Measurements from ENCODE around the gene MCM3. TPM values are rescaled to one million over a fixed set of nuclear protein-coding genes. Genes with fewer than 3 reads are reported as not detected.

Gene MCM3
- total and polyA plus RNA-seq, 2 donors (not counting 1 experiment from before 2014, with no cell fraction given): 34.3 to 58.5 TPM

DNA sequence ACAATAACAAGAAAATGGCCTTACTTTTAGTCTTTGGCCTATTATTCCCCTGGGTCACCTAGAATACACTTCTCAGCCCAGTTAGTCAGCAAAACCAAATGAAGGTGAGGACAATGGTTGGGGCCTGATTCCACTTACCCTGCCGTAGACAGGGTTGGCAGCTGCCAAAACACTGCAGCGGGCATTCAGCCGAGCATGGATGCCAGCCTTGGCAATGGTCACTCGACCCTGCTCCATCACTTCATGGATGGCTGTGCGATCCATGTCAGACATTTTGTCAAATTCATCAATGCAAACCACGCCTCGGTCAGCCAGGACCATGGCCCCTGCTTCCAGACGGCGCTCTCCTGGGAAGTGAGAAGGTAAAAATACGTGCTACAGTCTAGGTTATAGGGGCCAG, 8.4 kb downstream of the MCM3 start:
- H3K4me1 ChIP-seq (ENCODE audit: control insufficient read depth in 2 of 2, insufficient read depth in 2 of 2, low read length in 2 of 2): no peaks in the 10 kb centered on the region
- no peak overlapping the region for H3K27ac Mint-ChIP-seq
- DNase-seq (no peak), ATAC-seq (ENCODE audit: low read depth) (no peak)
- H3K4me1 Mint-ChIP-seq: no peaks in the 10 kb centered on the region
- no peak overlapping the region for H3K9ac ChIP-seq (ENCODE audit: low read length)
- no peak overlapping the region for H3K27ac ChIP-seq (ENCODE audit: low read length in 2 of 2)
- ChIA-PET POLR2A (no interaction called here), CTCF (interaction anchor here (1.6 kb wide), 1 partner anchor 125 kb away, joined by 6 read pairs; no protein-coding TSS in a partner anchor)
- no peaks in the 10 kb centered on the region for H3K9me3 Mint-ChIP-seq (ENCODE audit: insufficient read depth)
- H3K4me3 Mint-ChIP-seq: no peak overlapping the region
- H3K4me2 ChIP-seq (replicated peaks; ENCODE audit: low read depth, low read length, poor library complexity, severe bottlenecking): no peak overlapping the region
- no peak overlapping the region for H3K4me3 ChIP-seq (ENCODE audit: control extremely low read depth in 1 of 5, extremely low read depth in 1 of 5, insufficient read depth in 1 of 5, low read depth in 2 of 5, low read length in 4 of 5)
- peaks cover 18% of the 10 kb centered on the region for H3K79me2 ChIP-seq (ENCODE audit: control insufficient read depth, insufficient read depth, low read length)
- H3K27me3 ChIP-seq (replicated peaks in 1 of 4; ENCODE audit: control extremely low read depth in 1 of 4, control insufficient read depth in 3 of 4, insufficient read depth in 4 of 4, low read length in 3 of 4): no peaks in the 10 kb centered on the region
- WGBS (ENCODE audit: insufficient coverage): over 99% methylated on average over 8 of the region's 10 CpGs
- no peaks in the 10 kb centered on the region for H3K9me3 ChIP-seq (ENCODE audit: control extremely low read depth in 1 of 3, control insufficient read depth in 2 of 3, insufficient read depth in 1 of 3, low read length in 2 of 3)
- peaks cover 6 to 88% of the 10 kb centered on the region in 2 experiments for H3K36me3 ChIP-seq (replicated peaks in 1 of 2; ENCODE audit: control extremely low read depth in 1 of 2, control insufficient read depth in 1 of 2, extremely low read depth in 1 of 2, insufficient read depth in 2 of 2, low read length in 1 of 2)
- intact Hi-C loops (cut with micrococcal nuclease): no loop called here
- no peaks in the 10 kb centered on the region for H4K20me1 ChIP-seq (ENCODE audit: control insufficient read depth, insufficient read depth, low read length, poor library complexity, severe bottlenecking)
- no peak overlapping the region for H2AFZ ChIP-seq (ENCODE audit: insufficient read depth, low read depth, low read length, poor library complexity, severe bottlenecking)
- no peak for TF ChIP-seq EZH2 (IDR thresholded peaks at IDR 0.05; ENCODE audit: borderline replicate concordance, insufficient read depth, low read depth, low read length, poor library complexity, severe bottlenecking)
- no peaks in the 10 kb centered on the region for H3K27me3 Mint-ChIP-seq

GRCh38 chr6:52271852-52272460, 12.6 kb downstream of the MCM3 start:
- Mint-ChIP-seq H3K27ac (no peak overlapping the region), H3K9me3 (ENCODE audit: insufficient read depth) (no peaks in the 10 kb centered on the region), H3K27me3 (no peaks in the 10 kb centered on the region), H3K4me1 (no peaks in the 10 kb centered on the region), H3K4me3 (no peak overlapping the region)
- ATAC-seq (ENCODE audit: low read depth) (no peak), DNase-seq (no peak)
- Histone ChIP-seq H3K9me3 (ENCODE audit: control extremely low read depth in 1 of 3, control insufficient read depth in 2 of 3, insufficient read depth in 1 of 3, low read length in 2 of 3) (no peaks in the 10 kb centered on the region), H3K27me3 (replicated peaks in 1 of 4; ENCODE audit: control extremely low read depth in 1 of 4, control insufficient read depth in 3 of 4, insufficient read depth in 4 of 4, low read length in 3 of 4) (no peaks in the 10 kb centered on the region), H4K20me1 (ENCODE audit: control insufficient read depth, insufficient read depth, low read length, poor library complexity, severe bottlenecking) (no peaks in the 10 kb centered on the region), H3K4me2 (replicated peaks; ENCODE audit: low read depth, low read length, poor library complexity, severe bottlenecking) (no peak overlapping the region), H3K4me1 (ENCODE audit: control insufficient read depth in 2 of 2, insufficient read depth in 2 of 2, low read length in 2 of 2) (no peaks in the 10 kb centered on the region), H3K9ac (ENCODE audit: low read length) (no peak overlapping the region), H3K36me3 (replicated peaks in 1 of 2; ENCODE audit: control extremely low read depth in 1 of 2, control insufficient read depth in 1 of 2, extremely low read depth in 1 of 2, insufficient read depth in 2 of 2, low read length in 1 of 2) (peaks cover 5 to 82% of the 10 kb centered on the region in 2 experiments), H2AFZ (ENCODE audit: insufficient read depth, low read depth, low read length, poor library complexity, severe bottlenecking) (no peak overlapping the region), H3K79me2 (ENCODE audit: control insufficient read depth, insufficient read depth, low read length) (peaks cover 4% of the 10 kb centered on the region), H3K4me3 (ENCODE audit: control extremely low read depth in 1 of 5, extremely low read depth in 1 of 5, insufficient read depth in 1 of 5, low read depth in 2 of 5, low read length in 4 of 5) (no peak overlapping the region), H3K27ac (ENCODE audit: low read length in 2 of 2) (no peak overlapping the region)
- intact Hi-C loops (cut with micrococcal nuclease): no loop called here
- ChIA-PET CTCF (no interaction called here), POLR2A (no interaction called here)
- TF ChIP-seq EZH2 (IDR thresholded peaks at IDR 0.05; ENCODE audit: borderline replicate concordance, insufficient read depth, low read depth, low read length, poor library complexity, severe bottlenecking): no peak
- TF ChIP-seq, protein P1, sequence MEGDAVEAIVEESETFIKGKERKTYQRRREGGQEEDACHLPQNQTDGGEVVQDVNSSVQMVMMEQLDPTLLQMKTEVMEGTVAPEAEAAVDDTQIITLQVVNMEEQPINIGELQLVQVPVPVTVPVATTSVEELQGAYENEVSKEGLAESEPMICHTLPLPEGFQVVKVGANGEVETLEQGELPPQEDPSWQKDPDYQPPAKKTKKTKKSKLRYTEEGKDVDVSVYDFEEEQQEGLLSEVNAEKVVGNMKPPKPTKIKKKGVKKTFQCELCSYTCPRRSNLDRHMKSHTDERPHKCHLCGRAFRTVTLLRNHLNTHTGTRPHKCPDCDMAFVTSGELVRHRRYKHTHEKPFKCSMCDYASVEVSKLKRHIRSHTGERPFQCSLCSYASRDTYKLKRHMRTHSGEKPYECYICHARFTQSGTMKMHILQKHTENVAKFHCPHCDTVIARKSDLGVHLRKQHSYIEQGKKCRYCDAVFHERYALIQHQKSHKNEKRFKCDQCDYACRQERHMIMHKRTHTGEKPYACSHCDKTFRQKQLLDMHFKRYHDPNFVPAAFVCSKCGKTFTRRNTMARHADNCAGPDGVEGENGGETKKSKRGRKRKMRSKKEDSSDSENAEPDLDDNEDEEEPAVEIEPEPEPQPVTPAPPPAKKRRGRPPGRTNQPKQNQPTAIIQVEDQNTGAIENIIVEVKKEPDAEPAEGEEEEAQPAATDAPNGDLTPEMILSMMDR (IDR thresholded peaks at IDR 0.05): no peak
- 97% methylated on average over 6 of the region's 9 CpGs for WGBS (ENCODE audit: insufficient coverage)
